Vagina (tissue), 2 donors: ENCODE results near the gene PRKAG2. TPM values are rescaled to one million over a fixed set of nuclear protein-coding genes. Genes with fewer than 3 reads are reported as not detected.

ENCODE experiments used
- DNase-seq, 2 donors: peaks; one replicate each; pipeline ENCODE4 v3.0.0-alpha.2; 2017; ENCODE audit errors: extremely low spot score in 2 of 2
- H3K27ac ChIP-seq: fragments of 200-600 bp; sonication (generic); one replicate; pipeline ENCODE4 v1.5.1; 2019
- H3K27me3 ChIP-seq: fragments of 200-600 bp; sonication (generic); one replicate; pipeline ENCODE4 v1.5.1; 2019
- H3K36me3 ChIP-seq, 2 donors: fragments of 200-600 bp; sonication (generic); one replicate each; pipeline ENCODE4 v1.5.1; 2017 to 2019
- H3K4me1 ChIP-seq: fragments of 200-600 bp; sonication (generic); one replicate; pipeline ENCODE4 v1.5.1; 2019
- H3K4me3 ChIP-seq, 2 donors: fragments of 200-600 bp; sonication (generic); 1 replicate in 1 of 2; 2 replicates in 1 of 2; pipeline ENCODE4 v1.5.1; 2016 to 2019
- H3K9me3 ChIP-seq: fragments of 200-600 bp; sonication (generic); one replicate; pipeline ENCODE4 v1.5.1; 2019
- CTCF ChIP-seq, 3 experiments: fragments of 450-650 bp in 2 of 3; fragments of 200-600 bp in 1 of 3; sonication (generic) in 1 of 3; IDR thresholded peaks; one replicate each; pipeline ENCODE4 v1.5.1; 2017 to 2019; ENCODE audit warnings: antibody characterized with exemption in 3 of 3, mild to moderate bottlenecking in 2 of 3, moderate library complexity in 2 of 3
- POLR2A ChIP-seq, 2 donors: fragments of 450-650 bp; IDR thresholded peaks; one replicate each; pipeline ENCODE4 v1.6.1; 2017; ENCODE audit warnings: antibody characterized with exemption in 2 of 2, mild to moderate bottlenecking in 2 of 2, moderate library complexity in 2 of 2
- POLR2AphosphoS5 ChIP-seq, 2 donors: sonication (generic); formaldehyde crosslinking; IDR thresholded peaks; one replicate each; pipeline ENCODE4 v1.9.0; 2017; ENCODE audit warnings: antibody characterized with exemption in 2 of 2, mild to moderate bottlenecking in 2 of 2, low read depth in 1 of 2; ENCODE audit not compliant: insufficient read depth in 1 of 2
- intact Hi-C: fragments of 100-400 bp; cut with DNase I; formaldehyde crosslinking; loops from one replicate; pipeline ENCODE4 v1.15.1; 2023
- total RNA-seq: library from RNA; depleted of rRNA; stranded (reverse); fragments of >200 nt; gene quantifications from one replicate; pipeline ENCODE4 v1.2.3, GENCODE V29; 2016

Gene PRKAG2
- total RNA-seq, 1 donor from 2014 or later: 25.0 TPM

- Histone ChIP-seq H3K4me3 (no peak overlapping the region), H3K9me3 (no peaks in the 10 kb centered on the region), H3K4me1 (peaks cover 25% of the 10 kb centered on the region), H3K27me3 (no peaks in the 10 kb centered on the region), H3K36me3 (no peaks in the 10 kb centered on the region), H3K27ac (no peak overlapping the region)
- intact Hi-C loops: no loop called here
- DNase-seq: no peak
- no peak for TF ChIP-seq POLR2AphosphoS5 (IDR thresholded peaks at IDR 0.05; ENCODE audit: insufficient read depth in 1 of 2, low read depth in 1 of 2)
- TF ChIP-seq POLR2A (IDR thresholded peaks at IDR 0.05): no peak
- TF ChIP-seq CTCF (IDR thresholded peaks at IDR 0.05): no peak
These were observed 20.8 kb downstream of the PRKAG2 start for GRCh38 chr7:151856098-151856497.

- Histone ChIP-seq H3K4me1 (peaks cover 31% of the 10 kb centered on the region), H3K9me3 (no peaks in the 10 kb centered on the region), H3K36me3 (no peaks in the 10 kb centered on the region), H3K27me3 (no peaks in the 10 kb centered on the region), H3K4me3 (no peak overlapping the region), H3K27ac (no peak overlapping the region)
- TF ChIP-seq CTCF (IDR thresholded peaks at IDR 0.05): no peak
- TF ChIP-seq POLR2A (IDR thresholded peaks at IDR 0.05): no peak
- TF ChIP-seq POLR2AphosphoS5 (IDR thresholded peaks at IDR 0.05; ENCODE audit: insufficient read depth in 1 of 2, low read depth in 1 of 2): peak in 1 of 2 donors; percentile 4
- intact Hi-C loops: loop anchor here (5.0 kb wide), 1 partner anchor 72 kb away; no protein-coding TSS in a partner anchor
- DNase-seq: no peak
These were observed 22.2 kb downstream of the PRKAG2 start for GRCh38 chr7:151854720-151855071.

GRCh38 chr7:151853896-151854719, 22.8 kb downstream of the PRKAG2 start:
- H3K27ac ChIP-seq: no peak overlapping the region
- DNase-seq: no peak
- intact Hi-C loops: loop anchor here (5.0 kb wide), 1 partner anchor 72 kb away; no protein-coding TSS in a partner anchor

GRCh38 chr7:151852486-151853396, 24.2 kb downstream of the PRKAG2 start:
- Histone ChIP-seq H3K4me3 (no peak overlapping the region), H3K9me3 (no peaks in the 10 kb centered on the region), H3K27ac (no peak overlapping the region), H3K27me3 (no peaks in the 10 kb centered on the region), H3K4me1 (peaks cover 31% of the 10 kb centered on the region), H3K36me3 (no peaks in the 10 kb centered on the region)
- DNase-seq: no peak
- intact Hi-C loops: loop anchor here (5.0 kb wide), 1 partner anchor 70 kb away; no protein-coding TSS in a partner anchor
- TF ChIP-seq CTCF (IDR thresholded peaks at IDR 0.05) (no peak), POLR2AphosphoS5 (IDR thresholded peaks at IDR 0.05; ENCODE audit: insufficient read depth in 1 of 2, low read depth in 1 of 2) (no peak), POLR2A (IDR thresholded peaks at IDR 0.05) (no peak)

More at GRCh38 chr7:151853896-151854719, 22.8 kb downstream of the PRKAG2 start:
- Histone ChIP-seq H3K4me1 (peaks cover 31% of the 10 kb centered on the region), H3K36me3 (no peaks in the 10 kb centered on the region), H3K9me3 (no peaks in the 10 kb centered on the region), H3K4me3 (no peak overlapping the region), H3K27me3 (no peaks in the 10 kb centered on the region)
- TF ChIP-seq POLR2AphosphoS5 (IDR thresholded peaks at IDR 0.05; ENCODE audit: insufficient read depth in 1 of 2, low read depth in 1 of 2): peak in 1 of 2 donors; percentile 48
- TF ChIP-seq CTCF (IDR thresholded peaks at IDR 0.05): no peak
